Activated T-cell treated with anti-CD3 and anti-CD28 coated beads, Interleukin-2, amount 50 U/mL, for 4 hours (primary cell): ENCODE measurements around the gene BEST2. TPM values are rescaled to one million over a fixed set of nuclear protein-coding genes. Genes with fewer than 3 reads are reported as not detected.

Source experiments
- ATAC-seq, 2 donors: fragments of 200-7000 bp; cut with Tn5 transposase; one replicate each; pipeline ENCODE4 v1.10.0; 2021
- DNase-seq: peaks from one replicate; pipeline ENCODE4 v3.0.0-alpha.2; 2020
- H3K27me3 Mint-ChIP-seq: one replicate; pipeline ENCODE4 v1.8.0; 2021; ENCODE audit warnings: low read depth, mixed read lengths
- H3K36me3 Mint-ChIP-seq: one replicate; pipeline ENCODE4 v1.8.0; 2022; ENCODE audit warnings: mixed read lengths; ENCODE audit not compliant: insufficient read depth
- H3K4me1 Mint-ChIP-seq: one replicate; pipeline ENCODE4 v1.8.0; 2021; ENCODE audit warnings: low read depth, mixed read lengths
- H3K4me3 Mint-ChIP-seq: one replicate; pipeline ENCODE4 v1.8.0; 2021; ENCODE audit warnings: mild to moderate bottlenecking, moderate library complexity, mixed read lengths
- H3K9me3 Mint-ChIP-seq: one replicate; pipeline ENCODE4 v1.8.0; 2021; ENCODE audit warnings: mixed read lengths
- total RNA-seq, 3 donors: library from RNA; stranded (reverse); gene quantifications; one replicate each; pipeline ENCODE4 v1.2.1, GENCODE V29; 2021

BEST2 gene
- total RNA-seq, 3 donors from 2014 or later: not detected

DNA sequence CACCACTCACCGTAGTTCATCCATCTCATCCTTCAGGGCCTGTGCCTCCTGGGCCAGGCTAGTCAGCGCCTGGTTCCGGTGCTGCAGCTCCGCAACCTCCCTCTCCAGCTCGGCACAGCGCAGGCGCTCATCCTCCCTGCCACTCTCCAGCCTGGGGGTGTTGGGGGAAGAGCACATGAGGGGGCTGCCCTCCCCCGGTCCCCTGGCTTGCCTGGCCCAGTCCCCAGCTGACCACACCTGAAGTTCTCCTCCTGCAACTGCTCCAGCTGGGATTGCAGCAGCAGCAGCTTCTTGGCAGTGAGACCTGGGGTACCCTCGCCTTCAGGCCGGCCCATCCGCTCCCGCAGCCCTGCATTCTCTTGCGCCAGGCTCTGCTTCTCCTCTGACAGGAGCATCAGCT lies 19.3 kb downstream of the BEST2 start:
- no peak for ATAC-seq
- DNase-seq: no peak
- no peaks in the 10 kb centered on the region for H3K36me3 Mint-ChIP-seq
- H3K9me3 Mint-ChIP-seq: no peaks in the 10 kb centered on the region
- H3K27me3 Mint-ChIP-seq: no peaks in the 10 kb centered on the region
- peaks cover 5% of the 10 kb centered on the region for H3K4me1 Mint-ChIP-seq
- no peak overlapping the region for H3K4me3 Mint-ChIP-seq

DNA sequence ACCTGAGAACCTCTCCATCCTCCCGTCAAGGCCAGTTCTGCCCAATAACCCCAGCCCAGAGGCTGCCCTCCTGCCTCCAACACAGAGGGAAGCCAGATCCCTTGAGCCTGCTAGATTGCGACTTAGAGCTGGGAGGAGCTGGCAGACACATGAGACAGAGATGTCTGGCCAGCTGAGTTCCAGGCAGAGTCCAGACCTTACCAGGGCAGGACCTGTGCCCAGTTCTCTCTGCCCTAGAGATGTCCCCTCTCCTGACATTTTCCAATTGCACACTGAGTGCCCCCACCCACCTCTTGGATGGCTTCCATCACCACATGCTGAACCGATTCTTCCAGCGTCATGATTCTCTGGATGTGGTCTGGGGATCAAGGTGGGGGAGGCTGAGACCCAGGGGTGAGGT lies 20.7 kb downstream of the BEST2 start:
- DNase-seq (no peak), ATAC-seq (no peak)
- Mint-ChIP-seq H3K4me1 (peaks cover 7% of the 10 kb centered on the region), H3K36me3 (no peaks in the 10 kb centered on the region), H3K27me3 (no peaks in the 10 kb centered on the region), H3K9me3 (no peaks in the 10 kb centered on the region), H3K4me3 (no peak overlapping the region)

GRCh38 chr19:12773571-12773970 lies 22.0 kb downstream of the BEST2 start:
- peak overlapping the region; percentile 48 for H3K4me3 Mint-ChIP-seq
- no peak for DNase-seq
- no peaks in the 10 kb centered on the region for H3K36me3 Mint-ChIP-seq

DNA sequence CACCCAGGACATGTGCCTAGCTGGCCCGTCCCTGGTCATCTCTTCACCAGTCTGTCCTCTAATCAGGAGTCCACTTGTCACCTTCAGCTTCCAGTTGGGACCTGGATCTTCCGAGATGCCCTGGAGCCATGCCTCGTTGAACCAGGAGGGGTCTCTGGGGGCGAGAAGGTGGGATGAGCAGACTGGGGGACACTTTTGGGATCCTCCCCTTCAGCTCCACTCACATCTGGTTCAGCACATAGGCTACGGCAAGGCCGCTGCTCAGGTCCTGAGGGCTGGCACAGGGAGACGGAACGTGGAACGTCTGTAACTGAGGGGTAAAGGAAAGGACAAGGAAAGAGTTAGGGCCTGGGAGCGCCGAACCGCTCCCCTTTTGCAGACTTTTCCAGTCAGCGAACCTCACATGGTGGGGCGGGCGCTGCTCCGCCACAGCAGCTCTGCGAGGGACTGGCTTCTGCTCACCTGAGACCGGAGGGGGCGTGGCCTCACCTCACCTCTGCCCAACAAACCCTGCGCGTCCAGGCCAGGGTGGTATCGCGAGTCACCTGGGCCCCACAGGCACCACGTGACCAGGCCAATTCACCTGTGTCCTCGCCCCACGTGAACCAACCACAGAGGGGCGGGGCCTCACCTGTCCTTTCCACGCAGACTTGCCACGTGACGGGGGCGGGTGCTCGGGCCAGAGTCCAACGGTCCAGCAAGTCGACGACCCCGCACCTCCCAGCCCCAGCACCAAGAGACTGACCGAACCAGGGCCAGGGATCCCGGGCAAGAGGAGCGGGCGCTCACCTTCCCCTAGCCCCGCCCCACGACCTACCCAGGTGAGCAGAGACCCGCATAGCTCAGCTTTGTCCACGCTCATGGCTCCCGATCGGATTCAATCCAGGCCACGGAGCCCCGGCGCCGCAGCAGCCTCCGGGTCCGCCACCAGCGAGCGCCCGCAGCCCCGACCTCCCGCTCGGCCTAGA lies 23.3 kb downstream of the BEST2 start, which contains the start of gene HOOK2:
Gene HOOK2, minus strand, starts transcription at position 965 of the 968 bp plus-strand sequence. Its CDS starts 103 bp downstream, at position 862.
- Mint-ChIP-seq H3K4me3 (peak within 1 kb of the TSS; percentile 79), H3K27me3 (no peaks in the 10 kb centered on the region), H3K4me1 (peaks cover 26% of the 10 kb centered on the region), H3K9me3 (no peaks in the 10 kb centered on the region), H3K36me3 (no peaks in the 10 kb centered on the region)
- DNase-seq (peak; percentile 44), ATAC-seq (peak in 1 of 2 donors; percentile 1)

More at GRCh38 chr19:12773571-12773970, 22.0 kb downstream of the BEST2 start:
- Mint-ChIP-seq H3K9me3 (no peaks in the 10 kb centered on the region), H3K27me3 (no peaks in the 10 kb centered on the region), H3K4me1 (peaks cover 16% of the 10 kb centered on the region)
- ATAC-seq: no peak

DNA sequence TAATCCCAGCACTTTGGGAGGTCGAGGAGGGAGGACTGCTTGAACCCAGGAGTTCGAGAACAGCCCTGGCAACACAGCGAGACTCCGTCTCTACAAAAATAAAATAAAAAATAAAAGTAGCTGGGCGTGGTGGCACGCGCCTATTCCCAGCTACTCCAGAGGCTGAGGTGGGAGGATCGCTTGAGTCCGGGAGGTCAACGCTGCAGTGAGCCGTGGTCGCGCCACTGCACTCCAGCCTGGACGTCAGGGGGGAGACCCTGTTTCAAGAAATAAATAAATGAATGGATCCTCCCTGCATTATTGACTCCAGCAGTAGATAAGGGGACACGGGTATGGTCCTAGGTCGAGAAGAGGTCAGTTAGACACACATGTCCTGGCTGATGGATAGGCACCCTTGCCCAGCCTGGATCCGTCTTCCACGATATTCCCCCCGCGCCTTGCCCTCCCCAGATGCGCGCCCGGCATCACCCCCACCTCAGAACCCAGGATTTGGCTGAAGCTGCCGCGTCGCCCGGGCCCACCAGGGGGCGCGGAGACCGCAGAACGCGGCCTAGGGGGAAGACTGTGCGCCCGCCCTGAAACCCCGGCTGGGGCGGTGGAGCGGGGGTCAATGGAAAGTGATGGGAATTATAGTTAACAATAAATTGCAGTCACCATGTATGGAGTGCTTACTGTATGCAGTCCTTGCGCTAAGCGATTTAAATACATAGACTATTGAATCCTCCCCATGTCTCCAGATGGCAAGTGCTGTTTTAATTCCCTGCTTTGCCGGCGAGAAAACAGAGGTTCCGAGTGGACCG lies 25.8 kb downstream of the BEST2 start:
- ATAC-seq (peak; percentile 47 to 48), DNase-seq (peak; percentile 82)
- Mint-ChIP-seq H3K9me3 (no peaks in the 10 kb centered on the region), H3K4me1 (peaks cover 36% of the 10 kb centered on the region), H3K4me3 (peak overlapping the region; percentile 83), H3K36me3 (no peaks in the 10 kb centered on the region), H3K27me3 (no peaks in the 10 kb centered on the region)

GRCh38 chr19:12778017-12778904 lies 26.7 kb downstream of the BEST2 start:
- Mint-ChIP-seq H3K36me3 (no peaks in the 10 kb centered on the region), H3K4me3 (peak overlapping the region; percentile 83), H3K9me3 (no peaks in the 10 kb centered on the region), H3K4me1 (peaks cover 36% of the 10 kb centered on the region), H3K27me3 (no peaks in the 10 kb centered on the region)
- peak; percentile 4 to 13 for ATAC-seq
- DNase-seq: no peak

DNA sequence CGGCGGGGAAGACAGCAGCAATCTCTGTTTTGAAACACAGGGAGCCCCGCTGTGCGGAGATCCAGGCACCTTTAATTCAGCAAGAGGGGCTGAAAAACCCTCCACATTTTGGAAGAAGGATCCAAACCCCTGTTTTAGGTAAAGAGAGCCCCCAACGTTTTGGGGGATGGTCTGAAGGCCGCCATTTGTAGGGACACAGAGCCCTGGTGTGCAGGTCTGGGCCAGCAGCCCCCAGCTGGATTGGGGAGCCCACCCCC lies 27.2 kb downstream of the BEST2 start:
- peak overlapping the region; percentile 83 for H3K4me3 Mint-ChIP-seq
- H3K27me3 Mint-ChIP-seq: no peaks in the 10 kb centered on the region
- DNase-seq (no peak), ATAC-seq (no peak)
- H3K9me3 Mint-ChIP-seq: no peaks in the 10 kb centered on the region
- H3K36me3 Mint-ChIP-seq: no peaks in the 10 kb centered on the region
- H3K4me1 Mint-ChIP-seq: peaks cover 38% of the 10 kb centered on the region

DNA sequence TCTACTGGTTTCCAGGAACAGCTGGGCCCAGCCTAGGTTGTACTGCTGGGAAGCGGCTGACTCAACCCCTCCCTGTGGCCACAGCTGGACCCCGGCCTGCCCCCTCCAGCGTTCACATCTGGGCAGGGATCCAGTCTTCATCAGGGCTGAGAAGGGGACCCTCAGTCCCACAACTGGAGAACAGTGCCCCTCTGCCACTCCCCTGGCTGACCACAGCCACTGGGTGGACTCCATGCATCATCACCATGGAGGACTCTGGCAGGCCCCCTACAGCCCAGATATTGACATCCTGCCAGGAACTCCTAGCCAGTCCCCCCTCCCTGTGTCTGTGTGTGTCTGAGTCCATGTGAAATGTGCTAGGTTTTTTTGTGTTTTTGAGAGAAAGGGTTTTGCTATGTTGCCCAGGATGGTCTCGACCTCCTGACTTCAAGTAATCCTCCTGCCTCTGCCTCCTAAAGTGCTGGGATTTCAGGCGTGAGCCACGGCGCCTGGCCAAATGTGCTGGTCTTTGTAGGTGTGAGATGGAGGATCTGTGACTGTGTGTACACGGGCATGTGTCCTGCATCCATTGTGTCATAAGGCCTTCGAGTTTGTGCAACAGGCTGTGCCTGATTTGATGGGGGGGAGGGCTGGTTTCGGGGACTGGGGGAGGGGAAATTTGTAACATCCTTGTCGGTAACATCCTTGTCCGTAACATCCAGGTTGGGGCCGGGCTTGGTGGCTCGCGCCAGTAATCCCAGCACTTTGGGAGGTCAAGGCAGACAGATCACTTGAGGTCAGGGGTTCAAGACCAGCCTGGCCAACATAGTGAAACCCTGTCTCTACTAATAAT lies 27.8 kb downstream of the BEST2 start:
- no peaks in the 10 kb centered on the region for H3K36me3 Mint-ChIP-seq
- DNase-seq: no peak
- H3K9me3 Mint-ChIP-seq: no peaks in the 10 kb centered on the region
- peak overlapping the region; percentile 35 for H3K4me3 Mint-ChIP-seq
- no peaks in the 10 kb centered on the region for H3K27me3 Mint-ChIP-seq
- no peak for ATAC-seq
- H3K4me1 Mint-ChIP-seq: peaks cover 38% of the 10 kb centered on the region

DNA sequence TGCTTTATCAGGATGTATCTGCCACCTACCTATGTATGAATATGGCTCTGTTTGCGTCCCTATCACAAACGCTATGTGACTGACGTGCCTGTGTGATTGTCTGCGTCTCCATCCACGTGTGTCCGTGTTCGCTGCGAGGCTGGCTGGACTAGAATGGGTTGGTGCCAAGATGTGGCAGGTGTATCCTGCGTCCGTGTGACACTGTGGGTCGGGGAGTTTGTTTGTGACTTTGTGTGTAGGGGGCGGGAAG lies 30.5 kb downstream of the BEST2 start:
- H3K27me3 Mint-ChIP-seq: no peaks in the 10 kb centered on the region
- H3K36me3 Mint-ChIP-seq: no peaks in the 10 kb centered on the region
- peak in 1 of 2 donors; percentile 8 for ATAC-seq
- H3K4me1 Mint-ChIP-seq: peaks cover 42% of the 10 kb centered on the region
- no peak for DNase-seq
- H3K9me3 Mint-ChIP-seq: no peaks in the 10 kb centered on the region
- H3K4me3 Mint-ChIP-seq: peak overlapping the region; percentile 87

DNA sequence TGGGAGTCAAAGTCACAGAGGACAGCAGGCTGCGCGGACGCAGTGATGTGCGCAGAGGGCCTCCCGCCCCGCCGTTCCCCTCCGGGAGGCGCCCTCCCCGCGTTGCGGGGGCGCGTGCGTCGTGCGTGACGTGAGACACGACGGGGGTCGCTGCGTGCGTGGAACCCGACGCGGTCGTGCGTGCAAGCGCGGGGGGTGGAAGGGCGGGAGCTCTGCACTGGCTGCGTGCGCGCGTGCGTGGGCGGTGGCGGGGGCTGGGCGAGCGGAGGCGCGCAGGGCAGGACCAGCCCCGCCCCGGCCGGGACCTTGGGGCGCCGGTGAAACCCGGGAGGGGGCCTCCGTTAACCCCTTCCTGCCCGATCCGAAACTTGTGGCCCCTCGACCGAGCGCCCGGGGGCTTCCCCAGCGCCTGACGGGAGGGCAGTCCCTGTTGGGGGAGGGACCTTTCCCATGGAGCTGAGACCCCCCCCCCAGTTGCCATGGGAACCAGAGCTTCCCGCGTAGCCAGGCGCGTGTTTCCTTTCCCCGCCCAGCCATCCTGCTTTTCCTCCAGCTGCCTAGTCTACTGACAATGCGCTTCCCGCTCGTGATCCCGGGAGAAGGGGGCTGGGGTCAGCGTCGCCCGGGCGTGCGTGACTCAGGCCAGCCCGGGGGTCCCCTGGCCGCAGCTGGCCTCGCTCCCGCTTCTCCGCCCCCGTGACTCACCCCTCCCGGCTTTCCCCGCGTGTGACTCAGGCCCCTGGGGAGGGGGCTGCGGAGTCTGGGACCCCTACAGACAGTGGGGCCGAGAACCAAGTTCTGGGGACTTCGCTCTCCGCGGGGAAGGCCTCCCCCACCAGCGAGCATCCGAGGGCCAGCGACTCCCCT lies 31.1 kb downstream of the BEST2 start:
- H3K4me1 Mint-ChIP-seq: peaks cover 38% of the 10 kb centered on the region
- DNase-seq: peak; percentile 94
- no peaks in the 10 kb centered on the region for H3K36me3 Mint-ChIP-seq
- H3K27me3 Mint-ChIP-seq: no peaks in the 10 kb centered on the region
- H3K4me3 Mint-ChIP-seq: peak overlapping the region; percentile 87
- peak; percentile 58 for ATAC-seq
- no peaks in the 10 kb centered on the region for H3K9me3 Mint-ChIP-seq

- DNase-seq (no peak), ATAC-seq (peak; percentile 23 to 34)
- H3K4me1 Mint-ChIP-seq: peaks cover 38% of the 10 kb centered on the region
- no peaks in the 10 kb centered on the region for H3K36me3 Mint-ChIP-seq
- H3K27me3 Mint-ChIP-seq: no peaks in the 10 kb centered on the region
- H3K4me3 Mint-ChIP-seq: peak overlapping the region; percentile 67
- no peaks in the 10 kb centered on the region for H3K9me3 Mint-ChIP-seq
These were observed 31.8 kb downstream of the BEST2 start for GRCh38 chr19:12783291-12783848.

DNA sequence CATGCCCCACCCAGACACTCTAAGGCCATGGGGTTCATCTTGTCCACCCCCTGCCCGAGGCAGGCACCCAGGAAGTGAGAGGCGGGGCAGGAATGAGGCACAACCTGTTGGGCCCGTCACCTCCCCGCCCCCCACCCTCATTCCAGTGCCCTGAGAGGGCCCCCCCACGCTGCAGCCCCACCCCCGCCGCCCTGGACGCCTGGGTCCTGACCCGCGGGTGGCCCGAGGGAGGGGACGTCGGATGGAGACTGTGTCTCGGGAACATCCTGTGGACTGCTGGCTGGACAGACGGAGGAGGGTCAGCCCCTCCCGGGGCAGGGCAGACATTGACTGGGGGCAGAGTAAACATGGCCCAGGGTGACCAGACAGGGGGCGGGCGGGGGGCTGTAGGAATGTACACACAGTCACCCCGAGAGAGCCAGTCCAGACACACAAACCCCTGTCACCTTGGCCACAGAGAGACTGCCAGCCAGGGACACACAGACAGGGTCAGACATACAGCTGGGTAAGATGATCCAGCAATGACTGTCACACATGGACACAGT lies 32.3 kb downstream of the BEST2 start:
- peaks cover 38% of the 10 kb centered on the region for H3K4me1 Mint-ChIP-seq
- no peaks in the 10 kb centered on the region for H3K27me3 Mint-ChIP-seq
- H3K4me3 Mint-ChIP-seq: peak overlapping the region; percentile 67
- DNase-seq (no peak), ATAC-seq (no peak)
- no peaks in the 10 kb centered on the region for H3K36me3 Mint-ChIP-seq
- H3K9me3 Mint-ChIP-seq: no peaks in the 10 kb centered on the region
